Measurements from ENCODE around the gene KDM3A. TPM values are rescaled to one million over a fixed set of nuclear protein-coding genes. Genes with fewer than 3 reads are reported as not detected.

The KDM3A gene
- total and polyA plus RNA-seq, 2 experiments from 2014 or later: 8.9 to 21.8 TPM

GRCh38 chr2:86396291-86396785, 44.8 kb upstream of the KDM3A start (continued):
- TF ChIP-seq ZNF331 (CRISPR knock-in tag; IDR thresholded peaks at IDR 0.05; ENCODE audit: low read depth): no peak
- no peak for TF ChIP-seq EZH2phosphoT487 (IDR thresholded peaks at IDR 0.05; ENCODE audit: unreplicated experiment)

GRCh38 chr2:86397986-86398385, 43.2 kb upstream of the KDM3A start:
- Histone ChIP-seq H3K36me3 (ENCODE audit: insufficient read depth) (no peaks in the 10 kb centered on the region), H3K79me2 (replicated peaks; ENCODE audit: insufficient read depth) (no peaks in the 10 kb centered on the region), H3K4me3 (no peak overlapping the region), H2AFZ (peak overlapping the region; percentile 66), H3K27me3 (ENCODE audit: insufficient read depth) (no peaks in the 10 kb centered on the region), H3K4me1 (ENCODE audit: insufficient read depth) (no peaks in the 10 kb centered on the region), H3K4me2 (no peak overlapping the region), H3F3A (replicated peaks; ENCODE audit: low read depth) (no peaks in the 10 kb centered on the region), H3K9me2 (ENCODE audit: insufficient read depth) (no peaks in the 10 kb centered on the region), H3K27ac (ENCODE audit: low read depth) (no peak overlapping the region), H4K20me1 (replicated peaks; ENCODE audit: insufficient read depth) (no peaks in the 10 kb centered on the region)
- ATAC-seq: no peak
- TF ChIP-seq STAT1 (IDR thresholded peaks at IDR 0.05; ENCODE audit: unreplicated experiment) (no peak), EZH2phosphoT487 (IDR thresholded peaks at IDR 0.05; ENCODE audit: unreplicated experiment) (no peak), POLR2AphosphoS5 (IDR thresholded peaks at IDR 0.05; ENCODE audit: low read depth) (no peak), EZH2 (IDR thresholded peaks at IDR 0.05; ENCODE audit: low read depth, unreplicated experiment) (no peak), ZNF114 (CRISPR knock-in tag; IDR thresholded peaks at IDR 0.05) (no peak), CREB1 (CRISPR knock-in tag; IDR thresholded peaks at IDR 0.05; ENCODE audit: low read depth) (no peak), ZNF462 (CRISPR knock-in tag; IDR thresholded peaks at IDR 0.05) (no peak), ETS1 (IDR thresholded peaks at IDR 0.05) (no peak), ZNF331 (CRISPR knock-in tag; IDR thresholded peaks at IDR 0.05; ENCODE audit: low read depth) (no peak), JUNB (IDR thresholded peaks at IDR 0.05; ENCODE audit: unreplicated experiment) (no peak), CTCF (conservative IDR thresholded peaks at IDR 0.05; ENCODE audit: low read depth in 2 of 2) (no peak), NANOG (IDR thresholded peaks at IDR 0.05; ENCODE audit: borderline replicate concordance) (no peak)
- TF ChIP-seq, protein P1, sequence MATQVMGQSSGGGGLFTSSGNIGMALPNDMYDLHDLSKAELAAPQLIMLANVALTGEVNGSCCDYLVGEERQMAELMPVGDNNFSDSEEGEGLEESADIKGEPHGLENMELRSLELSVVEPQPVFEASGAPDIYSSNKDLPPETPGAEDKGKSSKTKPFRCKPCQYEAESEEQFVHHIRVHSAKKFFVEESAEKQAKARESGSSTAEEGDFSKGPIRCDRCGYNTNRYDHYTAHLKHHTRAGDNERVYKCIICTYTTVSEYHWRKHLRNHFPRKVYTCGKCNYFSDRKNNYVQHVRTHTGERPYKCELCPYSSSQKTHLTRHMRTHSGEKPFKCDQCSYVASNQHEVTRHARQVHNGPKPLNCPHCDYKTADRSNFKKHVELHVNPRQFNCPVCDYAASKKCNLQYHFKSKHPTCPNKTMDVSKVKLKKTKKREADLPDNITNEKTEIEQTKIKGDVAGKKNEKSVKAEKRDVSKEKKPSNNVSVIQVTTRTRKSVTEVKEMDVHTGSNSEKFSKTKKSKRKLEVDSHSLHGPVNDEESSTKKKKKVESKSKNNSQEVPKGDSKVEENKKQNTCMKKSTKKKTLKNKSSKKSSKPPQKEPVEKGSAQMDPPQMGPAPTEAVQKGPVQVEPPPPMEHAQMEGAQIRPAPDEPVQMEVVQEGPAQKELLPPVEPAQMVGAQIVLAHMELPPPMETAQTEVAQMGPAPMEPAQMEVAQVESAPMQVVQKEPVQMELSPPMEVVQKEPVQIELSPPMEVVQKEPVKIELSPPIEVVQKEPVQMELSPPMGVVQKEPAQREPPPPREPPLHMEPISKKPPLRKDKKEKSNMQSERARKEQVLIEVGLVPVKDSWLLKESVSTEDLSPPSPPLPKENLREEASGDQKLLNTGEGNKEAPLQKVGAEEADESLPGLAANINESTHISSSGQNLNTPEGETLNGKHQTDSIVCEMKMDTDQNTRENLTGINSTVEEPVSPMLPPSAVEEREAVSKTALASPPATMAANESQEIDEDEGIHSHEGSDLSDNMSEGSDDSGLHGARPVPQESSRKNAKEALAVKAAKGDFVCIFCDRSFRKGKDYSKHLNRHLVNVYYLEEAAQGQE (IDR thresholded peaks at IDR 0.05; ENCODE audit: unreplicated experiment): no peak
- Mint-ChIP-seq H3K4me1 (0 out of 3 replicates have a peak, but pooled peaks cover 2% of the 10 kb centered on the region), H3K36me3 (ENCODE audit: low read depth) (no peaks in the 10 kb centered on the region), H3K27me3 (ENCODE audit: insufficient read depth, low read depth, poor library complexity) (peaks cover 1% of the 10 kb centered on the region), H3K27ac (no peak overlapping the region), H3K9me3 (no peaks in the 10 kb centered on the region), H3K4me3 (no peak overlapping the region)
- DNase-seq (ENCODE audit: low spot score): no peak
